Endometrial microvascular endothelial cells (primary cell): ENCODE measurements around the gene KIAA0513. TPM values are rescaled to one million over a fixed set of nuclear protein-coding genes. Genes with fewer than 3 reads are reported as not detected.

Source experiments
- in situ Hi-C: cut with HindIII; loops from 2 replicates; pipeline ENCODE4 v1.10.0; 2017; ENCODE audit warnings: low sequenced_read_pairs, low pct_unique_long_range_greater_than_20kb; ENCODE audit errors: inconsistent ontology term
- total RNA-seq: library from RNA; depleted of rRNA; stranded (reverse); fragments of >200 nt; gene quantifications from one replicate; pipeline ENCODE4 v1.2.3, GENCODE V29; 2015; ENCODE audit errors: inconsistent ontology term

The KIAA0513 gene
- total RNA-seq, 1 donor from 2014 or later = 9.0 TPM

DNA sequence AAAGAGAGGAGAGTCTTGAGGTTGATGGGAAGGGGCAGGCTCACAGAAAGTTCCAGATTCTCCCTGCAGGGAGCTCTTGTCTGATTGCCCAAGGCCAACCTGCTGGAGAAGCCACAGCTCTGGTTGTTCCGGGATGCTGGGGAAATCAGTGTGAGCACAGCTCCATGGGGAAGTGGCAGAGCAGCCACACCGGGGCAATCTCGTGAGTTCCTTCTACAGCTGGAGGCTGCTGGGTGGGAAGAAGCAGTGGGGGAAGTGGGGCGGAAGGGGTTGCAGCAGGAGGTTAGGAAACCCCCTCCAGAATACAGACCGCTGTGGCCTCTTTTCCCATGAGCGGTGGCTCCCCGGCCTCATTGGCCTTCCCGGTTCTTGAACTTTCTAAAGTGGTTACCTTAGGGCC lies 34.0 kb downstream of the KIAA0513 start:
- in situ Hi-C loops = no loop called here

DNA sequence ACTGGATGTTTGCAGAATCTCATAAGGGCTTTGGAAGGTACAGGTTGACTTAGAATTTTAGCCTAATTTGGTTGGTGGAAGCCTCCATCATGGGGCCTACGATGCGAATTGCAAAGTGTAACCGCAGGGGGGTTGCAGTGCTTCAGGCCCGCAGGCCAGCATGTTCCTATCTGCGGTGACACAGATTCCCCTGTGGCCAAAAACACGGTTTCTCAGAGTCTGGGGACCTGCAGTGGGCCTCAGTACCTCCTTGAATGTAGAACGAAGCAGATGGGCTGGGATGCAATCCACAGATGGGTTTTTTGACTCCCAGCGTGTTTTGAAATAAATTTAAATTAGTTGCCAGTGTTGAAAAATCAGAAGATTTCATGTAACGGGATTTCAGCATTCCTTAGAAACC lies 34.7 kb downstream of the KIAA0513 start:
- in situ Hi-C loops = no loop called here

DNA sequence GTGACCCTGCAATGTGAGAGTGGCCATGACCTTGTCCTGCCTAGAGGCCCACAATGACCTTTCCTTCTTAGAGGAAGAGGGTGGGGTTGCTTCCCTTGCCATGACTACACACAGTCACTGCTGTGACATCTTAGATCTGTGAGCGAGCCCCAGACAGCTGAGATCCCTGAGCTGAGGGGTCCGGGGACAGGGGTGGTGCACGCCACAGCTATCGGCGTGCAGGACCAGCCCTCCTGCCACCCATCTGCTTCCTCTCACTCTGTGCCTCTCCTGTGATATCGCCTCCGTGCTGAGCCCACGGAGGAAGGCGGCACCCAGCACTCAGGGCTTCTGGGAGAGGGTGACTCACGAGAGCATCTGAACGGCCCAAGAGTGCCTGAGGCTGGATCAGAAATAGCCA lies 35.2 kb downstream of the KIAA0513 start:
- in situ Hi-C loops = no loop called here

DNA sequence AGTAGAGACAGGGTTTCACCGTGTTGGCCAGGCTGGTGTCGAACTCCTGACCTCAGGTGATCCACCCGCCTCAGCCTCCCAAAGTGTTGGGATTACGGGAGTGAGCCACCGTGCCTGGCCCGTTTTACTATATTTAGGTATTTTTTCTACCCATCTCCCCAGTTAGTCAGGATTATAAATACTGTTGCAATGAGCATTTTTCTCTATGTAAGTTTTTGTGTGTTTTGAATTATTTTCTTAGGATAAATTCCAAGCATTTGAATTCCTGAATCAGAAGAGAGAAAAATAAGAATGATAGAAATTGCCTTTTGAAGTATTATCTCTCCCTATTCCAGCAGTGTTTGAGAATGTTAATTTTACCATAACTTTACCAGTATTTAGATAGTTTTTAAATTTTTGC lies 36.6 kb downstream of the KIAA0513 start:
- in situ Hi-C loops = no loop called here

DNA sequence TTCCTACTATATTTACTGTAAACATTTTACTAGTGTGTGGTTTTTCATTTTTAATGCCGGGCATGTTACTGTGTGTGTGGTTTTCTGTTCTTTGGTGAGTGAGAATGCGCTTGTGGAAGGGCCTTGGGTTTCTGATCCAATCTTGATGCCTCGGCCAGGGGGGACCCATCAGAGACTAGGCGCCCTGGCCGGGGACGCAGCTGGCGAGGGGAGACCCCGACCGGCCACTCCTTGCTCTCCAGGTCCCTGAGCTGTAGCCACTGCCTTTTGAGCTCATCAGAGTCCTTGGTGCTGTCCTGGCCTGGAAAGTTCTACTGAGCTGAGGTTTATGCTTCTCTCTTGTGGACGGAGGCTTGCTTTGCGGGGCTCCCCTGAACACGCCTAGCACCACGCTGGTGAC lies 37.5 kb downstream of the KIAA0513 start:
- in situ Hi-C loops = no loop called here

DNA sequence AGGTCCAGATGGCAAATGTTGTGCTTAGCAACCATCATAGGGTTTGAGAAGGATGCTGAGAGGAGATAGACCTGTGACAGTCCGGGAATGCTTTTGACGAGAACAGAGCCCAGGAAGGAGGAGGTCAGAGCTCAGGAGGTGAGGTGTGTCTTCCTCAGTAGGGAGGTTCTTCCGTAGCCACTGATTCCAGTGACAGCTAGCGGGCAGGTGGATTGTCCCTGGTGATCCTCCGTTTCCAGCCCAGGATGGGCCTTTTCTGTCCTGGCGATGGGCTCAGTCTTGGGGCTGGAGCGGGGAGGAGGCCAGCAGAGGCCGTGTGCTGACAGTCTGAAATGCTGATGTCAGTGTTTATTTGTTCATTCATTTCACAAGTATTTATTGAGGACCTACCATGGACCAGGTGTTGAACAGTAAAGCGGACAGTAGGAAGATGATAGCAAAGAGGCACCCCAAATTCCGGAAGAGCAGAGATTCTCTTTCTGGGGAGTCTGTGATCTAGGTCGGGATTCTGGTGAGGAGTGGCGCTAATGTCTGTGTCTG lies 38.8 kb downstream of the KIAA0513 start:
- in situ Hi-C loops = no loop called here

DNA sequence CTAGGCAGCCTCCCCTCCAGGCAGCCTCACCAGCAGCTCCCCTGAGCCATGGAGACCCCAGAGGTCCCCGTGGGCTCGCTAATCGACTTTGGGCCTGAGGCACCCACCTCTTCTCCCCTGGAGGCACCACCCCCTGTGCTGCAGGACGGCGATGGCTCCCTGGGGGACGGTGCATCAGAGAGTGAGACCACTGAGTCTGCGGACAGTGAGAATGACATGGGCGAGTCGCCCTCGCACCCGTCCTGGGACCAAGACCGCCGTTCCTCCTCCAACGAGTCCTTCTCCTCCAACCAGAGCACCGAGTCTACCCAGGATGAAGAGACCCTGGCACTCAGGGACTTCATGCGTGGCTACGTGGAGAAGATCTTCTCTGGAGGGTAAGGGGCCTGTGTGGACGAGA lies 39.4 kb downstream of the KIAA0513 start:
- in situ Hi-C loops = no loop called here

DNA sequence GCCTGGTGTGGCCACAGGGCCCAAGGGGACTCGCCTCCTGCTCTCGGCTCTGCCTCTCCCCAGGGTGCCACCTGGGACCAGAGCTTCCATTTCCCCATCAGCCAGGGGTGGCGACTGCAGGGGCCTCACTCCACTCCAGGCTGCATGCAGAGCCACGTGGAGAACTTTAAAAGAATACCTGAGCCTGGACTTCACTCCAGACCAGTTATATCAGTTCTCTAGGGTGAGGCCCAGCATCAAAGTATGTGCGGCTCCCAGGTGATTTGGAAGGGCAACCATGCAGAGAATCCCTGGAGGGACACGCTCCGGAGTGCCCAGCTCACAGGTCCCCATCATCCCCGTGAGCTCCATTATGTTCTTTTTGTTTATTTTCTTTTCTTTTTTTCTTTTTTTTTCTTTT lies 39.8 kb downstream of the KIAA0513 start:
- in situ Hi-C loops = no loop called here

DNA sequence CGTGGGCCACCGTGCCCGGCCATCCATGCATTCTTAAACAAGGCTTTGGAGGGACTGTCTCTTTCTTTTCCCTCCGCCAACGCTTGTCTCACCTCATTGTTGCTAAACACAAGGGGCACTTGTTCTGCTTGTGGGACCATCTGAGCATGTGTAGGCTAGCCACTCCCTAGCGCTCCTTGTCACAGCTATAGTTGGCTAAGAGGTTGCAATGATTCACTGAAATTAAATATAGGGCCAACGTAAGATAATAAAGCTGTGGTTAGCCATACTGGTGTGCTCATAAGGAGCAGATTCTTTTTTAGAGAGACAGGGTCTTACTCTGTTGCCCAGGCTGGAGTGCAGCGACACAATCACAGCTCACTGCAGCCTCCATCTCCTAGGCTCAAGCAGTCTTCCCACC lies 41.2 kb downstream of the KIAA0513 start:
- in situ Hi-C loops = no loop called here

DNA sequence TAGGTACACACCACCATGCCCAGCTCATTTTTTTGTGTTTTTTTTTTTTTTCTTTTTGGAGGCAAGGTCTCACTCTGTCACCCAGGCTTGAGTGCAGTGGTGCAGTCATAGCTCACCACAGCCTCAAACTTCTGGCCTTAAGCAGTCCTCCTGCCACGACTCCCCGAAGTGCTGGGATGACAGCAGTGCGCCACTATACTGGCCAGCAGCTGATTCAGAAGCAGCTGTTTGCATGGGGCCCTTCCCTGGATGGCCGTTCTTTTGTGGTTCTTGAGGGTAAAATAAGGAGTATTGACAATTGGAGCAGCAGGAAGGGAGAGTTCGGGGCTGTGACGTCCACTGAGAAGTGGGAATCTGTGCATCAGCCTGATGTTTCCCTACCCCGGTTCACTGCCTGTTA lies 41.6 kb downstream of the KIAA0513 start:
- in situ Hi-C loops = no loop called here

DNA sequence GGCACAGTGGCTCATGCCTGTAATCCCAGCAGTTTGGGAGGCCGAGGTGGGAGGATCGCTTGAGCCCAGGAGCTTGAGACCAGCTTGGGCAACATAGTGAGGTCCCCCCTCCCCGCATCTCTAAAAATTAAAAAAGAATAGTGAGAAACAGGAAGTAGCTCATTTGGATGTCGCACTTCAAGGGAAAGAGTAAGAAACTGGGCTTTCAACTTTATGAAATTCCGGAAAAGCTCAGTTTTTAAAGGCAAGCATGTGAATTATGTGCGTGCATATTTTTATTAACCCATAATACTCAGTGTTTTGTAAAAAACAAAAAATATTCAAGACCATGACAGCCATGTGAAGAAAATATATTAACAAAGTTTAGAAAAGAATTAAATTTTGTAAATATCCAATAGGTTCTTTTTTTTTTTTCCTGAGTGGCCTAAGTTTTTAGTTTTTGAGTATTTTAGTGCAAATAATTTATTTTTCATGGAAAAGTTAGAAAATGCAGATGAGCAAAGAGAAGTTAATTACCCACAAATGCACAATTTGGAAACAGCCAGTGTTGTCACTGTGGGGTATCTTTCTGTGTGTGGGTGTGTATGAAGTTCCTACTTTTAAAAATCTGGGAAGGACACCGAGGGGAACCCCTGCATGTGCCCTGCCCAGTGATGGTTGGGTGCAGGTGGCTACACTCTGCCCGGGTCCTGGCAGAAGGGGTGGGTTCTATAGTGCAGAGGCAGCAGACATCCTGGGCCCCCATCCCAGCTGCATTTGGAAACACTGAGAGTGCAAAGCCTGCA lies 44.7 kb downstream of the KIAA0513 start:
- in situ Hi-C loops = no loop called here

DNA sequence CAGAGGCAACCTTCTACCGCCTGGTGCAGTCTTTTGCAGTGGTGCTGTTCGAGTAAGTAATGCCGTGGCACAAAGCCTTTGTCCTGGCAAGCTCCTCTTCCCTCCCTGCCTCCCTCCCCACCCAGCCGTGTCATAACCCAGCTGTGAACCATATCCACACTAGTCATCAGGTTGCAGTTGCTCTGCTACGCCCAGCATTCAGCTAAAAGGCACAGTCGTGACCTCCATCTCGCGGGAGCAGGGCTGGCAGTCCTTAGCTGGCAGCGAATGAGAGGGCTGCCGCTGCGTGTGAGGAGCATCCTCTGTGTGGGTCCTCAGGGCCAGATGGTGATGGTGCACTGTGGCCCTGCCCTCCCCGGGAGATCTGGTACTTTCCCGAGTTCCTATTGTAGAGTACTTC lies 45.4 kb downstream of the KIAA0513 start:
- in situ Hi-C loops = no loop called here

DNA sequence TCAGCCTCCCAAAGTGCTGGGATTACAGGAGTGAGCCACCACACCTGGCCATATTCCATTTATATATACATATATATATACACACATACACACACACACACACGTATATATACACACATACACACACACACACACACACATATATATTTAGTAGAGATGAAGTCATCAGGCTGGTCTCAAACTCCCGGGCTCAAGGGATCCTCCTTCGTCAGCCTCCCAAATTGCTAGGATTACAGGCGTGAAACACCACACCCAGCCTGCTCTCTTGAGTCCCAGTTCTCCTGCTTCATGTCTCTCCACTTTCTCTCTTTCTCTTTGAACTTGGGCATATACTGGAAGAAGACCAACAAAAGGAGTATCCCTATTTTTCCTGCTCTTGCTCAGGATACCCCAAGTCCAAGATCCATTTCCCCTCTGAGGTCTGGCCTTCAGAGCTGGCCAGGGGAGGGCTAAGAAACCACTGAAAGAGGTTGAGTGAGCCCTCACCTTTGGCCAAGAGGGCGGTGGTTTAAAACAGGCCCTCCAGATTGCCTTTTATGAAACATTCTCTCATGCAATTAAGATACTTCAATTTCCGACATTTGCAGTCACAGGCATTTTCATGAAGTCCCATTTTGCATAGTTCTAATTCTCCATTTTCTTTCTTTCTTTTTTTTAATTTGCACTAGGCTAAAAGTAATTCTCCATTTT lies 46.8 kb downstream of the KIAA0513 start:
- in situ Hi-C loops = no loop called here

DNA sequence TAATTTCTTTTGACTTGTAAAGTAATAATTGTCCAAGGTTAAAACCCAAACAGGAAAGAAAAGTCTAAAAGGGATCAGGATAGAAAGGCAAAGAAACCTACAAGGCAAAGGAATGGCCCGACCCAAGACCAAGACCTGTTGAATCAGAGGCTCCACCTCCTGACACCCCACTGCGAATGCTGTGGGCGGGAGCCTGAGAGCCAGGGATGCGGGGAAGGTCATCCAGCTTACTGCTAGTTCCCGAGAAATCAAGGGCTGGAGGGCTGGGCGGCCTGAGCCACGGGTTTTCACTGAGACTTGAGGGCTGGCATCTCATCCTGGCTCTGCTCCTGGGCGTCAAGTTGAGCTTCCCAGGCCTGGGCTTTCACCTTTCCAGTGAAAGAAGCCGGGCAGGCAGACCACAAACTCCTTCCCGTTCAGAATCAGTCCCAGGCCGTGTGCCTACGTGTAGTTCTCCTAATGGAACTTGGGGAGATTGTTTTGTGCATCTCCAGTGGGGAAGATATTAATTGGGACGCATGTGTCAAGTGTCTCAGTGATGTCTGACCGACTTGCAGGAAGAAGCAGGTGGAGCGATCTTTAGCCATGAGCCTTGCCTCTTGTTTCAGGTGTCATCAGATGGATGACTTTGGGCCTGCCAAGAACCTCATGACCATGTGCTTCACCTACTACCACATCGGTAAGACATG lies 47.8 kb downstream of the KIAA0513 start:
- in situ Hi-C loops = no loop called here

DNA sequence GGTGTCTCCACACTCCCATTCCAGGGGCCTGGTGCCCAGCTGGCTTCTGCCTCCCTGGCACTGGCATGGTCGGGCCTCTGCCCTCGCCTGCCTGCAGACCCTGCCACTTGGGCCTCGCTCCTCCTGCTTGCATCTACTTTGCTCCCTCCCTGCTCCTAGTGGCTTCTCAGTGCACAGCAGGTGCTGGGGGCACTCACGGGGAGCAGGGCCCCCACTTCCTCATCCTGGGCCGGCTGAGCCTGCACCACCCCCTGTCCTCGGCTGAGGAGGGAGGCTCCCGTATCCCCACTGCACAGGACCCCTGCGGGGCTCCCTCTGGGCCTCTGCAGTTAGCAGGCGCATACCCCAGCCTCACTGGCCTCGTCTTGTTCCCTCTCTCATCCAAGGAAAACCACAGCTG lies 49.4 kb downstream of the KIAA0513 start:
- in situ Hi-C loops = no loop called here

DNA sequence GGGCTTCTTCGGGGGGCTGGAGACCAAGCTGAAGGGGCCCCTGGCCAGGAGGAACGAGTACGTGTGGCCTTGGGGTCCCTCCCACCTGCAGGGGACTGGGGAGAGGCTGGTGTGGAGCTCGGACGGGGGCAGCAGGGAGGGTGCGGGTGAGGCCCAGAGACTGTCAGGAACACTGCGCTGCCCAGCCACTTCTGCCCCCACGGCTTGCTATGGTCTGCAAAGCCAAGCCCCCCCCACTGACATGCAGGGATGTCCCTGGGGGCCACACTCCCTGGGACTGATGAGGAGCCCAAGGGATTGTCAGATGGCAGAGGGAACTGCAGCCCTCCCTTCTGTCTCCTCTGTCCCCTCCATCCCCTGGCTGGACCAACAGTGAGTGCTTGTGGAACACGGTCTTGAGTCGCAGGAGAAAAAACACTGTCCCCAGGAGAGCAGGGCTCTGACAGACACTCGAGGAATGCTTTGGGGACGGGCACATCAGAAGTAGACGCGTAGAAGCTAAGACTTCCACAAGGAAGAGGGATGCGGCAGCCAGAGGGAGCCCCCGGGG lies 50.1 kb downstream of the KIAA0513 start:
- in situ Hi-C loops = no loop called here

DNA sequence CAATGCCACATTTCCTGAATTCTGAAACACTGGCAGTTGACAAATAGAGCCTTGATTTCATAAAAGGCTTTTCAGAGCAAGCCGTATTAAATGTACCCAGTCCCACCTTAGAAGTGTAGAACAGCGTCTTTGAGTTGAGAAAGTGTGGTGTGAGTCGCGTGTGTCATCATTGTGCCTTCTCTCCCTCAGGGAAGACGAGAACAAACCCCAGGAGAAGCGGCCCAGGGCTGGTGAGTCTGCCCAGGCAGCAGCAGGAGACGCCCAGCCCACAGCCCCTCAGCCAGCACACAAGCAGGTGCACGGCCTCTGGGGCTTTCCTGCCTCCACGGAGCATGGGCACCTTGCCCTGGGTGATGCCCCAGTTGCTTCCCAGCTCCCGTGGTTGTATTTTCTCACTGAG lies 50.6 kb downstream of the KIAA0513 start:
- in situ Hi-C loops = no loop called here

DNA sequence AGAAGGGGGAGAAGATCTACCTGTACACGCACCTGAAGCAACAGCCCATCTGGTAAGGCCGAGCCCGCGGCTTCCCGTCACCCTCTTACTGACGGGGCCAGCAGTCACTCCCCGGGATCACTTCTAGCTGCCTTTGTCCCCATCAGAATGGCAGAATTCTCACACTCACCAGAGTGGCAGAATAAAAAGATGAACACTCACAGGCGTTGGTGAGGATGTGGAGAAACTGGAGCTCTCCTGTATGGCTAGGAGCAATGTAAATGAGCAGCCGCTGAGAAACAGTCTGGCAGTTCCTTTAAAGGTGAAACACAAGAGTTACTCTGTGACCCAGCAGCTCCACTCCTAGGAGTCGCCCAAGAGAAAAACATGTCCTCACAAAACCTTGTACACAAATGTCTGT lies 51.4 kb downstream of the KIAA0513 start:
- in situ Hi-C loops = no loop called here

DNA sequence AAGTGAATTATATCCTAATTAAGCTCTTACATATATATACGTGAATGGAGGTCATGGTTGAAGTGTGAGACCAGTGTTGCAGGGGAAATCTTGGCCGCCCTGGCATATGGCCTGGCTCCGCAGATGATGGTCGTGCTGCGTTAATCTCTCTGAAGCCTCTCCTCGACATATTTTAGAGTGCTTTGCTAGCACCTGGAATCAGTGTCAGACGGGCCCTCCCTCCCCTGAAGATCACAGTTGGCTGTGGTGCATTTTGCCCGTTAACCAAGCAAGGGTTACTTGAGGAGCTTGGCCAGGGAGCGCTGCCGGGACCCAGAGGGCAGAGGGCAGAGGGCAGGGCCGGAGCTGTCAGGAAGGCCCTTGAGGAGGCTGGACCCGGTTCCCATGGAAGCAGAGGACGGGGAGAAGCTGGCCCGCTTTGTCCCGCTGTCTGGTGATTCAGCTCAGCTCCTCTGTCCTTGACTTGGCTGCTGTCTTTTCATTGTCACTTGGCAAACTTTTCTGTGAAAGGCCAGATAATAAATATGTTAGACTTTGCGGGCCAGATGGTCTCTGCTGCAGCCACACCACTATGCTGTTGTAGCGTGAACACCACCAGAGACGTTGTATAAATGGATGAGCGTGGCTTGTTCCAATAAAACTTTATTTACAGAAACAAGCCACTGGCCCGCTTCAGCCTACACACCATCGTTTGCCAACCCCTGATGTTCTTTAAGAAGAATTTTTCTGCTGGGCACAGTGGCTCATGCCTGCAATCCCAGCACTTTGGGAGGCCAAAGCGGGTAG lies 52.4 kb downstream of the KIAA0513 start:
- in situ Hi-C loops = no loop called here
